Esophagus squamous epithelium (tissue), 5 donors: ENCODE results near the gene ERICH4. TPM values are rescaled to one million over a fixed set of nuclear protein-coding genes. Genes with fewer than 3 reads are reported as not detected.

Experiments
- DNase-seq: peaks from one replicate; lab custom pipeline; 2025; lab: John Stamatoyannopoulos, UW
- H3K27ac ChIP-seq, 4 donors: fragments of 200-600 bp; sonication (generic); one replicate each; pipeline ENCODE4 v1.5.1; 2016 to 2019; ENCODE audit warnings: mild to moderate bottlenecking in 1 of 4
- H3K27me3 ChIP-seq, 4 donors: fragments of 200-600 bp; sonication (generic); 1 replicate in 3 of 4; 2 replicates in 1 of 4; pipeline versions ENCODE4 v1.5.1 to v1.6.0; 2017 to 2021; ENCODE audit warnings: antibody characterized with exemption in 1 of 4
- H3K36me3 ChIP-seq, 3 donors: fragments of 200-600 bp; sonication (generic); one replicate each; pipeline ENCODE4 v1.5.1; 2016 to 2019
- H3K4me1 ChIP-seq, 3 donors: fragments of 200-600 bp; sonication (generic); one replicate each; pipeline ENCODE4 v1.5.1; 2017 to 2019
- H3K4me3 ChIP-seq, 4 donors: fragments of 200-600 bp; sonication (generic); 1 replicate in 3 of 4; 2 replicates in 1 of 4; pipeline ENCODE4 v1.5.1; 2016 to 2019; ENCODE audit warnings: mild to moderate bottlenecking in 2 of 4, moderate library complexity in 1 of 4
- H3K9me3 ChIP-seq, 3 donors: fragments of 200-600 bp; sonication (generic); one replicate each; pipeline ENCODE4 v1.5.1; 2016 to 2019
- POLR2A ChIP-seq, 4 donors: fragments of 450-650 bp; IDR thresholded peaks; one replicate each; pipeline ENCODE4 v1.6.1; 2017; ENCODE audit warnings: antibody characterized with exemption in 4 of 4, mild to moderate bottlenecking in 4 of 4, moderate library complexity in 3 of 4
- WGBS, 2 donors: methylation state at CpG; one replicate each; pipeline ENCODE4 v1.1.5; 2018; 5-methylcytosine and 5-hydroxymethylcytosine counted together
- intact Hi-C: fragments of 100-400 bp; cut with DNase I; formaldehyde crosslinking; loops from one replicate; pipeline ENCODE4 v1.15.0; 2022
- total RNA-seq, 4 donors: library from RNA; depleted of rRNA; stranded (reverse); fragments of >200 nt; gene quantifications; one replicate each; pipeline ENCODE4 v1.1.0, GENCODE V29; 2016
- TF ChIP-seq, protein P1 (sequence below), 6 experiments: fragments of 450-650 bp in 4 of 6; fragments of 200-600 bp in 2 of 6; sonication (generic) in 2 of 6; IDR thresholded peaks; one replicate each; pipeline ENCODE4 v1.5.1; 2016 to 2019; ENCODE audit warnings: antibody characterized with exemption in 6 of 6, mild to moderate bottlenecking in 4 of 6, moderate library complexity in 4 of 6
- donor health status: DM: yes; HTN: yes; CAD: no.

ERICH4 gene
- total RNA-seq, 4 donors from 2014 or later, result not detected

GRCh38 chr19:41449079-41449864 is 6.3 kb downstream of the ERICH4 start:
- 4 to 5% methylated on average over 16 to 20 of the region's 22 CpGs for WGBS, 2 donors
- Histone ChIP-seq H3K4me3 (peak overlapping the region in 3 of 4 donors; percentile 13 to 55 (median 17)), H3K4me1 (peaks cover 0 to 11% (median 0%) of the 10 kb centered on the region in 3 donors), H3K36me3 (no peaks in the 10 kb centered on the region), H3K9me3 (no peaks in the 10 kb centered on the region), H3K27ac (no peak overlapping the region), H3K27me3 (peaks cover 0 to 31% (median 0%) of the 10 kb centered on the region in 4 donors)
- TF ChIP-seq POLR2A (IDR thresholded peaks at IDR 0.05), result no peak
- TF ChIP-seq, protein P1, sequence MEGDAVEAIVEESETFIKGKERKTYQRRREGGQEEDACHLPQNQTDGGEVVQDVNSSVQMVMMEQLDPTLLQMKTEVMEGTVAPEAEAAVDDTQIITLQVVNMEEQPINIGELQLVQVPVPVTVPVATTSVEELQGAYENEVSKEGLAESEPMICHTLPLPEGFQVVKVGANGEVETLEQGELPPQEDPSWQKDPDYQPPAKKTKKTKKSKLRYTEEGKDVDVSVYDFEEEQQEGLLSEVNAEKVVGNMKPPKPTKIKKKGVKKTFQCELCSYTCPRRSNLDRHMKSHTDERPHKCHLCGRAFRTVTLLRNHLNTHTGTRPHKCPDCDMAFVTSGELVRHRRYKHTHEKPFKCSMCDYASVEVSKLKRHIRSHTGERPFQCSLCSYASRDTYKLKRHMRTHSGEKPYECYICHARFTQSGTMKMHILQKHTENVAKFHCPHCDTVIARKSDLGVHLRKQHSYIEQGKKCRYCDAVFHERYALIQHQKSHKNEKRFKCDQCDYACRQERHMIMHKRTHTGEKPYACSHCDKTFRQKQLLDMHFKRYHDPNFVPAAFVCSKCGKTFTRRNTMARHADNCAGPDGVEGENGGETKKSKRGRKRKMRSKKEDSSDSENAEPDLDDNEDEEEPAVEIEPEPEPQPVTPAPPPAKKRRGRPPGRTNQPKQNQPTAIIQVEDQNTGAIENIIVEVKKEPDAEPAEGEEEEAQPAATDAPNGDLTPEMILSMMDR (IDR thresholded peaks at IDR 0.05), result peak; percentile 92 to 99 (median 97)
- intact Hi-C loops, result loop anchor here (10.0 kb wide), 1 partner anchor 116 kb away; no protein-coding TSS in a partner anchor
- no peak for DNase-seq

- H3K36me3 ChIP-seq, result no peaks in the 10 kb centered on the region
- WGBS, 2 donors, result 50 to 57% methylated on average over 3 of the region's 3 CpGs
- TF ChIP-seq POLR2A (IDR thresholded peaks at IDR 0.05), result no peak
- TF ChIP-seq, protein P1 (IDR thresholded peaks at IDR 0.05), result no peak
- intact Hi-C loops, result loop anchor here (10.0 kb wide), 1 partner anchor 115 kb away; no protein-coding TSS in a partner anchor
- H3K4me3 ChIP-seq, result no peak overlapping the region
- H3K27ac ChIP-seq, result no peak overlapping the region
- peaks cover 0 to 30% (median 0%) of the 10 kb centered on the region in 4 donors for H3K27me3 ChIP-seq
- H3K4me1 ChIP-seq, result peaks cover 0 to 11% (median 0%) of the 10 kb centered on the region in 3 donors
- no peak for DNase-seq
- H3K9me3 ChIP-seq, result no peaks in the 10 kb centered on the region
Measured at GRCh38 chr19:41449865-41450178, 6.9 kb downstream of the ERICH4 start.

- no peak overlapping the region for H3K27ac ChIP-seq
- intact Hi-C loops, result no loop called here
- no peak for DNase-seq
- H3K9me3 ChIP-seq, result peaks cover 0 to 5% (median 0%) of the 10 kb centered on the region in 3 donors
- H3K4me3 ChIP-seq, result no peak overlapping the region
- peaks cover 0 to 21% (median 0%) of the 10 kb centered on the region in 4 donors for H3K27me3 ChIP-seq
- no peaks in the 10 kb centered on the region for H3K36me3 ChIP-seq
- peaks cover 0 to 15% (median 0%) of the 10 kb centered on the region in 3 donors for H3K4me1 ChIP-seq
- TF ChIP-seq, protein P1 (IDR thresholded peaks at IDR 0.05), result no peak
- TF ChIP-seq POLR2A (IDR thresholded peaks at IDR 0.05), result no peak
- 55 to 63% methylated on average over 3 to 6 of the region's 6 CpGs for WGBS, 2 donors
Measured at GRCh38 chr19:41452584-41453275, 9.8 kb downstream of the ERICH4 start.

DNA sequence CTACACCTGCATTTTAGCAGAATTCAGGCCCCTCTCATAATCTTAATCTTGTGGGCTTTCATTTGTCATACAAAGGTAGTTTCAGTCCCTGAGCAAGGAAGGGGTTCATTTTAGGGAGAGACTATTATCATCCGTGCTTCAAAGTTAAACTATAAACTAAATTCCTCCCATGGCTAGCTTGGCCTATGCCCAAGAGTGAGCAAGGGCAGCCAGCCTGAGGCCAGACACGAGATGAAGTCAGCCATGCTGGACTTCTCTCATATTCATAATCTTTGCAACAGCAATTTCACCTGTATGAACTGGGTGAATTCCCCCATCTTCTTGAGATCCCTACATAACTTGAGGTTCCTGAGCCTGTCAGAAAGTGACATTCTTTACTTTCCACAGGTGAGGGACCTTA is 13.0 kb downstream of the ERICH4 start:
- no peak for DNase-seq
- TF ChIP-seq, protein P1 (IDR thresholded peaks at IDR 0.05), result no peak
- TF ChIP-seq POLR2A (IDR thresholded peaks at IDR 0.05), result no peak
- Histone ChIP-seq H3K4me1 (peaks cover 0 to 5% (median 0%) of the 10 kb centered on the region in 3 donors), H3K9me3 (peaks cover 0 to 5% (median 0%) of the 10 kb centered on the region in 3 donors), H3K4me3 (no peak overlapping the region), H3K27ac (no peak overlapping the region), H3K36me3 (no peaks in the 10 kb centered on the region), H3K27me3 (peaks cover 0 to 49% (median 0%) of the 10 kb centered on the region in 4 donors)
- WGBS, 2 donors, result 36 to 40% methylated on average over 2 of the region's 2 CpGs
- intact Hi-C loops, result no loop called here
